ENCODE data around the gene LRRC31.

The LRRC31 gene

DNA sequence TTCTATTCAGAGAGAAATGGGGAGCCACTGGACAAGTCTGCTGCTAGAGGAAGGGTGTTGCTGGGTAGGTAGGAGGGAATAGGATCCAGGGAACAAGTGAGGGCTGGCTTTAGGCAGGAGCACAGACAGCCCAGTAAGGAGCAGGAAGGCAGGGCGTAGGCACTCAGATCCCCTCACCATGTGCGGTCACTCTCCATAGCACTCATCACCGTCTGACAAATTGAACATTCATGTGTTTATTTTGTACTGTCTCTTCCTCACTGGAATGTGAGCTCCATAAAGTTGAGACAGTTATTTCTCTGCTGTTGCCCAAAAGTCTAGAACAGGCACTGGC, 32.8 kb downstream of the LRRC31 start:
- TF ChIP-seq RAD21 (IDR thresholded peaks at IDR 0.05; ENCODE audit: low read depth) (no peak), YY1 (IDR thresholded peaks at IDR 0.05; ENCODE audit: low read depth) (no peak), CEBPB (IDR thresholded peaks at IDR 0.05) (no peak), NFIC (IDR thresholded peaks at IDR 0.05) (no peak), TEAD4 (IDR thresholded peaks at IDR 0.05) (no peak), ZBTB7A (IDR thresholded peaks at IDR 0.05; ENCODE audit: low read depth) (no peak), TCF12 (IDR thresholded peaks at IDR 0.05; ENCODE audit: low read depth) (no peak), CREB1 (IDR thresholded peaks at IDR 0.05; ENCODE audit: low read depth) (no peak)
- TF ChIP-seq, protein P1, sequence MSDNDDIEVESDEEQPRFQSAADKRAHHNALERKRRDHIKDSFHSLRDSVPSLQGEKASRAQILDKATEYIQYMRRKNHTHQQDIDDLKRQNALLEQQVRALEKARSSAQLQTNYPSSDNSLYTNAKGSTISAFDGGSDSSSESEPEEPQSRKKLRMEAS (IDR thresholded peaks at IDR 0.05), result no peak

DNA sequence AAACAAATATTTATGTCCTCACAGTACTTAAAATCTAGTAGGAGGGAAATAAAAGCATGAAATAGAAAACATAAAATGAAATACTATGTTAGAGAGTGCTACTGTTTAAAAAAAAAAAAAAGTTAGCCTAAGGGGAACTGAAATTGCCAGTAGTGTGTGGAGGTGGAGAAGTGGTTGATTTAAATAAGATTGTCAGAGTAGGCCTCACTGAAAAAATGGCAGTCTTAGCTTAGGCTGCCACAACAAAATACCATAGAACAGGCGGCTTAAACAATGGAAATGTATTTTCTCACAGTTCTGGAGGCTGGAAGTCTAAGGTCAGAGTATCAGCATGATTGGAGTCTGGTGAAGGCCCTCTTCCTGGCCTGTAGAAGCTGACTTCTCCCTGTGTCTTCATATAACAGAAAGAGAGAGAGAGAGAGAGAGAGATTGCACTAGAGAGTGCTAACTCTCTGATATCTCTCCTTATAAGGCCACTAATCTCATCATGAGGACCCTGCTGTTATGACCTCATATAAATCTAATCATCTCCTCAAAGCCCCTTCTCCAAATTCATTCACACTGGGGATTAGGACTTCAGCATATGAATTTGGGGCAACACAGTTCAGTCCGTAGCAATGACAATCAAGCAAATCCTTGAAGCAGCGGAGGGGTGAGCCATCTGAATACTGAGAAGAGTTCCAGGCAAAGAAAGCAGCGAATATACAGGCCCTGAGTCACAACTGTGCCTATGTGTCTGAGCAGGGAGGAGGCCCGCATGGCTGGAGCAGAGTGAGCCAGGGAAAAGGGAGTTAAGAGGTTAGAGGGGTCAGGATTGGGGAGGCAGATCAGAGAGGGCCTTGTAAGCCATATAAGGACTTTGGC, 33.4 kb downstream of the LRRC31 start:
- TF ChIP-seq YY1 (IDR thresholded peaks at IDR 0.05; ENCODE audit: low read depth), result no peak
- TF ChIP-seq, protein P2, sequence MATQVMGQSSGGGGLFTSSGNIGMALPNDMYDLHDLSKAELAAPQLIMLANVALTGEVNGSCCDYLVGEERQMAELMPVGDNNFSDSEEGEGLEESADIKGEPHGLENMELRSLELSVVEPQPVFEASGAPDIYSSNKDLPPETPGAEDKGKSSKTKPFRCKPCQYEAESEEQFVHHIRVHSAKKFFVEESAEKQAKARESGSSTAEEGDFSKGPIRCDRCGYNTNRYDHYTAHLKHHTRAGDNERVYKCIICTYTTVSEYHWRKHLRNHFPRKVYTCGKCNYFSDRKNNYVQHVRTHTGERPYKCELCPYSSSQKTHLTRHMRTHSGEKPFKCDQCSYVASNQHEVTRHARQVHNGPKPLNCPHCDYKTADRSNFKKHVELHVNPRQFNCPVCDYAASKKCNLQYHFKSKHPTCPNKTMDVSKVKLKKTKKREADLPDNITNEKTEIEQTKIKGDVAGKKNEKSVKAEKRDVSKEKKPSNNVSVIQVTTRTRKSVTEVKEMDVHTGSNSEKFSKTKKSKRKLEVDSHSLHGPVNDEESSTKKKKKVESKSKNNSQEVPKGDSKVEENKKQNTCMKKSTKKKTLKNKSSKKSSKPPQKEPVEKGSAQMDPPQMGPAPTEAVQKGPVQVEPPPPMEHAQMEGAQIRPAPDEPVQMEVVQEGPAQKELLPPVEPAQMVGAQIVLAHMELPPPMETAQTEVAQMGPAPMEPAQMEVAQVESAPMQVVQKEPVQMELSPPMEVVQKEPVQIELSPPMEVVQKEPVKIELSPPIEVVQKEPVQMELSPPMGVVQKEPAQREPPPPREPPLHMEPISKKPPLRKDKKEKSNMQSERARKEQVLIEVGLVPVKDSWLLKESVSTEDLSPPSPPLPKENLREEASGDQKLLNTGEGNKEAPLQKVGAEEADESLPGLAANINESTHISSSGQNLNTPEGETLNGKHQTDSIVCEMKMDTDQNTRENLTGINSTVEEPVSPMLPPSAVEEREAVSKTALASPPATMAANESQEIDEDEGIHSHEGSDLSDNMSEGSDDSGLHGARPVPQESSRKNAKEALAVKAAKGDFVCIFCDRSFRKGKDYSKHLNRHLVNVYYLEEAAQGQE (IDR thresholded peaks at IDR 0.05; ENCODE audit: low read depth), result no peak
- TF ChIP-seq EGR1 (IDR thresholded peaks at IDR 0.05), result no peak
- no peak for TF ChIP-seq CEBPB (IDR thresholded peaks at IDR 0.05)
- no peak for TF ChIP-seq TAF1 (IDR thresholded peaks at IDR 0.05; ENCODE audit: low read depth)
- no peak for TF ChIP-seq CREB1 (IDR thresholded peaks at IDR 0.05; ENCODE audit: low read depth)
- no peak for TF ChIP-seq NFIC (IDR thresholded peaks at IDR 0.05)
- TF ChIP-seq TEAD4 (IDR thresholded peaks at IDR 0.05), result no peak

DNA sequence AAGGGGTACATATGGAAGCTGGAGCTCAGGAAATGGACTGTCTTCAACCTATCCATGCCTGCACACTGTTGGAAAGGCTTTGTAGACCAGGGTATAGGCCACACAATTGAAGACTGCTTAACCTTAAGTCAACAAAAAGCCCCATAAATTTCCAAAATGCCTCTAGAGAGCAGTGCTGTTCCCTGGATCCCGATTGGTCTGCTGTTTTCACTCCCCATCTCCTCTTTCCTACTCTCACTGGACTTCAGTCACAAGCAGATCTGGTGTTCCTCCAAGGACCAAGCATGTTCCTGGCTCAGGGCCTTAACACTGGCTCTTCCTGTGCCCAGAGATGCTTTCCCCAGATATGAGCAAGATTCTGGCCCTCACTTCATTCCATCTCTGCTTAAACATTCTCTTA, 34.2 kb downstream of the LRRC31 start:
- TF ChIP-seq EP300 (IDR thresholded peaks at IDR 0.05; ENCODE audit: borderline replicate concordance) (no peak), TCF12 (IDR thresholded peaks at IDR 0.05; ENCODE audit: low read depth) (no peak)

DNA sequence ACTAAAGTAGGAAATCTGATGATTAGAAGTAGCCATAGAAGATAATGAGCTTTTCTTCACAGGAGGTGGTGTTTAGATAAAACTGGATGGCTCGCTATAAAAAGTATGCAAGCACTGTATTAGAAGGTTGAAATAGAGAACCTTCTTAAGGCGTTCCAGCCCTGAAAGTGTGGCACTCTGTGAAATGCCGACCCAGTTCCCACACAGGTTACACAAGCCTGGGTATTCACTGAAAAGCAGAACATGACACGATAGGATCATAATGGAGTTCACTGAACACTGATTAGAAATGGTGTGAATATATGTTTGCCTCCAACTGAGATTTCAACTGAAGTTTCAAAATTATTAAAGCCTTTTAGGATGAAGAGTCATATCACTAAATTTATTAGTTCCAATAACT, 42.0 kb downstream of the LRRC31 start:
- TF ChIP-seq TAF1 (IDR thresholded peaks at IDR 0.05; ENCODE audit: low read depth) (no peak), NFIC (IDR thresholded peaks at IDR 0.05) (no peak), TCF12 (IDR thresholded peaks at IDR 0.05; ENCODE audit: low read depth) (no peak), TEAD4 (IDR thresholded peaks at IDR 0.05) (no peak), CREB1 (IDR thresholded peaks at IDR 0.05; ENCODE audit: low read depth) (no peak), YY1 (IDR thresholded peaks at IDR 0.05; ENCODE audit: low read depth) (no peak), FOXM1 (IDR thresholded peaks at IDR 0.05; ENCODE audit: borderline replicate concordance, low read depth) (no peak), EGR1 (IDR thresholded peaks at IDR 0.05) (no peak), ZBTB7A (IDR thresholded peaks at IDR 0.05; ENCODE audit: low read depth) (no peak), RAD21 (IDR thresholded peaks at IDR 0.05; ENCODE audit: low read depth) (no peak), CEBPB (IDR thresholded peaks at IDR 0.05) (no peak), EP300 (IDR thresholded peaks at IDR 0.05; ENCODE audit: borderline replicate concordance) (no peak)
- TF ChIP-seq, protein P3, sequence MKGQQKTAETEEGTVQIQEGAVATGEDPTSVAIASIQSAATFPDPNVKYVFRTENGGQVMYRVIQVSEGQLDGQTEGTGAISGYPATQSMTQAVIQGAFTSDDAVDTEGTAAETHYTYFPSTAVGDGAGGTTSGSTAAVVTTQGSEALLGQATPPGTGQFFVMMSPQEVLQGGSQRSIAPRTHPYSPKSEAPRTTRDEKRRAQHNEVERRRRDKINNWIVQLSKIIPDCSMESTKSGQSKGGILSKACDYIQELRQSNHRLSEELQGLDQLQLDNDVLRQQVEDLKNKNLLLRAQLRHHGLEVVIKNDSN (IDR thresholded peaks at IDR 0.05), result no peak
- TF ChIP-seq, protein P2 (IDR thresholded peaks at IDR 0.05; ENCODE audit: low read depth), result no peak
- TF ChIP-seq, protein P1 (IDR thresholded peaks at IDR 0.05), result no peak

DNA sequence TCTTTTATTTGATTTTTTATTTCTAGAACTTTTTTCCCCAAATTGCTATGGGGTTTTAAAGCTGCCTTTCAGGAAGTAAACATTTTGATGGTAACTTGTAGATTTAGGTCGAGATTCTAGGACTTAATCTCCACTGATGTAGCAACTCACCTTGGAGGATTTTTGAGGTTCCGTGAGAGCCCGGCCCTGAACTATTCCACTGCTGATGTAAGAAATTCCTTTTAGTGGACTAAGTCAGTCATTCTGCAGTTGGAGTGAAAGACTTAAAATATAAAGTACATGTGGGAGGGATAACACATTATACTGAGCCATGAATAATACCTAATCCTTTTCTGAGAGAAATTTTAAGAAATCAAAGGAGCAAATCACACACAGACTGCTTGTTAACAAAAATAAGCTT, 44.4 kb downstream of the LRRC31 start:
- no peak for TF ChIP-seq TEAD4 (IDR thresholded peaks at IDR 0.05)
- no peak for TF ChIP-seq TAF1 (IDR thresholded peaks at IDR 0.05; ENCODE audit: low read depth)
- TF ChIP-seq, protein P2 (IDR thresholded peaks at IDR 0.05; ENCODE audit: low read depth), result no peak
- TF ChIP-seq ZBTB7A (IDR thresholded peaks at IDR 0.05; ENCODE audit: low read depth), result no peak
- TF ChIP-seq, protein P3 (IDR thresholded peaks at IDR 0.05), result no peak
- no peak for TF ChIP-seq FOXM1 (IDR thresholded peaks at IDR 0.05; ENCODE audit: borderline replicate concordance, low read depth)
- no peak for TF ChIP-seq YY1 (IDR thresholded peaks at IDR 0.05; ENCODE audit: low read depth)
- no peak for TF ChIP-seq EP300 (IDR thresholded peaks at IDR 0.05; ENCODE audit: borderline replicate concordance)
- no peak for TF ChIP-seq TCF12 (IDR thresholded peaks at IDR 0.05; ENCODE audit: low read depth)
- TF ChIP-seq EGR1 (IDR thresholded peaks at IDR 0.05), result no peak

Data from Ishikawa (cell line).